A673 (cell line): ENCODE measurements around the gene CTNNA3. TPM values are rescaled to one million over a fixed set of nuclear protein-coding genes. Genes with fewer than 3 reads are reported as not detected.

Experiments
- BruUV-seq: library from RNA; stranded (reverse); fragments of 400-500 nt; replicated peaks from 2 replicates; lab custom pipeline; 2021; lab: Mats Ljungman, UMichigan
- CTCF ChIA-PET: fragments of 300-600 bp; sonication (Branson Sonifier 250); formaldehyde crosslinking; loops from one replicate; lab custom pipeline; 2022; ENCODE audit warnings: antibody characterized with exemption; lab: Charles Lee
- POLR2A ChIA-PET: fragments of 300-600 bp; sonication (Branson Sonifier 250); formaldehyde crosslinking; loops from one replicate; lab custom pipeline; 2022; ENCODE audit warnings: antibody characterized with exemption; ENCODE audit not compliant: low non-redundant PET; lab: Charles Lee
- DNase-seq: peaks from one replicate; pipeline ENCODE4 v3.0.0-alpha.2; 2015; ENCODE audit warnings: low spot score
- H3K27ac ChIP-seq: fragments of 200-600 bp; sonication (generic); 2 replicates; pipeline ENCODE4 v1.5.1; 2016; ENCODE audit warnings: mixed run types, low read depth, mild to moderate bottlenecking, mixed read lengths, antibody characterized with exemption, low read length; ENCODE audit not compliant: poor library complexity, severe bottlenecking
- H3K27me3 ChIP-seq: fragments of 200-600 bp; sonication (generic); replicated peaks from 2 replicates; pipeline ENCODE4 v1.6.1; 2017; ENCODE audit warnings: mixed run types, low read depth, mild to moderate bottlenecking, mixed read lengths, antibody characterized with exemption, low read length; ENCODE audit not compliant: insufficient read depth, poor library complexity
- H3K36me3 ChIP-seq: fragments of 200-600 bp; sonication (generic); 2 replicates; pipeline ENCODE4 v1.6.1; 2016; ENCODE audit warnings: mixed run types, mild to moderate bottlenecking, mixed read lengths, antibody characterized with exemption, low read length; ENCODE audit not compliant: insufficient read depth, poor library complexity, severe bottlenecking
- H3K4me1 ChIP-seq: fragments of 200-600 bp; sonication (generic); 2 replicates; pipeline ENCODE4 v1.6.1; 2017; ENCODE audit warnings: mixed run types, mild to moderate bottlenecking, mixed read lengths, antibody characterized with exemption, low read length; ENCODE audit not compliant: insufficient read depth, poor library complexity, severe bottlenecking
- H3K4me3 ChIP-seq: fragments of 200-600 bp; sonication (generic); 2 replicates; pipeline ENCODE4 v1.5.1; 2016; ENCODE audit warnings: low read depth, mixed run types, mild to moderate bottlenecking, mixed read lengths, low read length; ENCODE audit not compliant: poor library complexity, severe bottlenecking
- H3K9me3 ChIP-seq: fragments of 200-600 bp; sonication (generic); 2 replicates; pipeline ENCODE4 v1.6.1; 2016; ENCODE audit warnings: mixed run types, low read depth, mild to moderate bottlenecking, mixed read lengths, antibody characterized with exemption, low read length; ENCODE audit not compliant: poor library complexity, severe bottlenecking
- EZH2 ChIP-seq: fragments of 200-600 bp; sonication (generic); IDR thresholded peaks from 2 replicates; pipeline ENCODE4 v1.6.1; 2017; ENCODE audit warnings: borderline replicate concordance, low read depth, mild to moderate bottlenecking, mixed read lengths, antibody characterized with exemption, low read length; ENCODE audit not compliant: poor library complexity, severe bottlenecking
- intact Hi-C: fragments of 100-400 bp; cut with micrococcal nuclease; formaldehyde crosslinking; loops from one replicate; pipeline ENCODE4 v1.10.0; 2022; ENCODE audit not compliant: unreplicated experiment
- total RNA-seq: library from RNA; stranded (reverse); gene quantifications from 2 replicates; pipeline ENCODE4 v1.2.3, GENCODE V29; 2021
- TF ChIP-seq, protein P1 (sequence below): fragments of 300-800, 200-600 bp; sonication (generic); conservative IDR thresholded peaks from 2 replicates; pipeline ENCODE4 v1.5.1; 2017; ENCODE audit warnings: low read depth, mild to moderate bottlenecking, antibody characterized with exemption, low read length, moderate library complexity, mixed read lengths

CTNNA3 gene
- total RNA-seq, 1 experiment from 2014 or later, result not detected

DNA sequence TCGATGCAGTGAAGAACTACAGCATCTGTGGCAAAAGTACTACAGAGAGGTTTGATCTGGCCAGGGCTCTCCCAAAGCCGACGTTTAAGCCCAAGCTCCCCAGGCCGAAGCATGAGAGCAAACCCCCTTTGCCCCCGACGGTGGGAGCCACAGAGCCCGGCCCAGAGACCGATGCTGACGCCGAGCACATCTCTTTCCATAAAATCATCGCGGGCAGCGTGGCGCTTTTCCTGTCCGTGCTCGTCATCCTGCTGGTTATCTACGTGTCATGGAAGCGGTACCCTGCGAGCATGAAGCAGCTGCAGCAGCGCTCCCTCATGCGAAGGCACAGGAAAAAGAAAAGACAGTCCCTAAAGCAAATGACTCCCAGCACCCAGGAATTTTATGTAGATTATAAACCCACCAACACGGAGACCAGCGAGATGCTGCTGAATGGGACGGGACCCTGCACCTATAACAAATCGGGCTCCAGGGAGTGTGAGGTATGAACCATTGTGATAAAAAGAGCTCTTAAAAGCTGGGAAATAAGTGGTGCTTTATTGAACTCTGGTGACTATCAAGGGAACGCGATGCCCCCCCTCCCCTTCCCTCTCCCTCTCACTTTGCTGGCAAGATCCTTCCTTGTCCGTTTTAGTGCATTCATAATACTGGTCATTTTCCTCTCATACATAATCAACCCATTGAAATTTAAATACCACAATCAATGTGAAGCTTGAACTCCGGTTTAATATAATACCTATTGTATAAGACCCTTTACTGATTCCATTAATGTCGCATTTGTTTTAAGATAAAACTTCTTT, 767.8 kb downstream of the CTNNA3 start:
- intact Hi-C loops, result loop anchor here (5.0 kb wide), 1 partner anchor 854 kb away; no protein-coding TSS in a partner anchor
- H3K4me1 ChIP-seq, result no peaks in the 10 kb centered on the region
- no peak overlapping the region for H3K27ac ChIP-seq
- POLR2A ChIA-PET, result no interaction called here
- TF ChIP-seq EZH2, result no peak
- TF ChIP-seq, protein P1, sequence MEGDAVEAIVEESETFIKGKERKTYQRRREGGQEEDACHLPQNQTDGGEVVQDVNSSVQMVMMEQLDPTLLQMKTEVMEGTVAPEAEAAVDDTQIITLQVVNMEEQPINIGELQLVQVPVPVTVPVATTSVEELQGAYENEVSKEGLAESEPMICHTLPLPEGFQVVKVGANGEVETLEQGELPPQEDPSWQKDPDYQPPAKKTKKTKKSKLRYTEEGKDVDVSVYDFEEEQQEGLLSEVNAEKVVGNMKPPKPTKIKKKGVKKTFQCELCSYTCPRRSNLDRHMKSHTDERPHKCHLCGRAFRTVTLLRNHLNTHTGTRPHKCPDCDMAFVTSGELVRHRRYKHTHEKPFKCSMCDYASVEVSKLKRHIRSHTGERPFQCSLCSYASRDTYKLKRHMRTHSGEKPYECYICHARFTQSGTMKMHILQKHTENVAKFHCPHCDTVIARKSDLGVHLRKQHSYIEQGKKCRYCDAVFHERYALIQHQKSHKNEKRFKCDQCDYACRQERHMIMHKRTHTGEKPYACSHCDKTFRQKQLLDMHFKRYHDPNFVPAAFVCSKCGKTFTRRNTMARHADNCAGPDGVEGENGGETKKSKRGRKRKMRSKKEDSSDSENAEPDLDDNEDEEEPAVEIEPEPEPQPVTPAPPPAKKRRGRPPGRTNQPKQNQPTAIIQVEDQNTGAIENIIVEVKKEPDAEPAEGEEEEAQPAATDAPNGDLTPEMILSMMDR, result no peak
- CTCF ChIA-PET, result no interaction called here
- no peak for DNase-seq
- no peaks in the 10 kb centered on the region for H3K9me3 ChIP-seq
- peaks cover 62% of the 10 kb centered on the region for H3K27me3 ChIP-seq
- no peak overlapping the region for H3K4me3 ChIP-seq
- no TSS peak for BruUV-seq
- H3K36me3 ChIP-seq, result no peaks in the 10 kb centered on the region

DNA sequence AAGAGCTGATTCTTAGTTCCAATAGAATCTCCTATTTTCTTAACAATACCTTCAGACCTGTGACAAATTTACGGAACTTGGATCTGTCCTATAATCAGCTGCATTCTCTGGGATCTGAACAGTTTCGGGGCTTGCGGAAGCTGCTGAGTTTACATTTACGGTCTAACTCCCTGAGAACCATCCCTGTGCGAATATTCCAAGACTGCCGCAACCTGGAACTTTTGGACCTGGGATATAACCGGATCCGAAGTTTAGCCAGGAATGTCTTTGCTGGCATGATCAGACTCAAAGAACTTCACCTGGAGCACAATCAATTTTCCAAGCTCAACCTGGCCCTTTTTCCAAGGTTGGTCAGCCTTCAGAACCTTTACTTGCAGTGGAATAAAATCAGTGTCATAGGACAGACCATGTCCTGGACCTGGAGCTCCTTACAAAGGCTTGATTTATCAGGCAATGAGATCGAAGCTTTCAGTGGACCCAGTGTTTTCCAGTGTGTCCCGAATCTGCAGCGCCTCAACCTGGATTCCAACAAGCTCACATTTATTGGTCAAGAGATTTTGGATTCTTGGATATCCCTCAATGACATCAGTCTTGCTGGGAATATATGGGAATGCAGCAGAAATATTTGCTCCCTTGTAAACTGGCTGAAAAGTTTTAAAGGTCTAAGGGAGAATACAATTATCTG, 768.6 kb downstream of the CTNNA3 start:
- no peaks in the 10 kb centered on the region for H3K36me3 ChIP-seq
- H3K9me3 ChIP-seq, result no peaks in the 10 kb centered on the region
- no peak overlapping the region for H3K27ac ChIP-seq
- no peak for DNase-seq
- H3K4me1 ChIP-seq, result no peaks in the 10 kb centered on the region
- POLR2A ChIA-PET, result no interaction called here
- TF ChIP-seq EZH2, result no peak
- TF ChIP-seq, protein P1, result no peak
- peaks cover 62% of the 10 kb centered on the region for H3K27me3 ChIP-seq
- intact Hi-C loops, result loop anchor here (5.0 kb wide), 1 partner anchor 855 kb away; no protein-coding TSS in a partner anchor
- no TSS peak for BruUV-seq
- no peak overlapping the region for H3K4me3 ChIP-seq
- CTCF ChIA-PET, result no interaction called here

DNA sequence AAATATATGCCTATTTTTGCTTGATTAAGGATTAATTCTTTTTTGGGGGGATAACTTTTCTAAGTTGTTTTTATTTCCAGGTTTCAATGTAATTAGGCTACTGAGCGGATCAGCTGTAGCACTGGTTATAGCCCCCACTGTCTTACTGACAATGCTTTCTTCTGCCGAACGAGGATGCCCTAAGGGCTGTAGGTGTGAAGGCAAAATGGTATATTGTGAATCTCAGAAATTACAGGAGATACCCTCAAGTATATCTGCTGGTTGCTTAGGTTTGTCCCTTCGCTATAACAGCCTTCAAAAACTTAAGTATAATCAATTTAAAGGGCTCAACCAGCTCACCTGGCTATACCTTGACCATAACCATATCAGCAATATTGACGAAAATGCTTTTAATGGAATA, 769.2 kb downstream of the CTNNA3 start:
- no TSS peak for BruUV-seq
- intact Hi-C loops, result loop anchor here (5.0 kb wide), 1 partner anchor 855 kb away; no protein-coding TSS in a partner anchor
- TF ChIP-seq, protein P1, result no peak
- TF ChIP-seq EZH2, result no peak
- Histone ChIP-seq H3K27me3 (peaks cover 62% of the 10 kb centered on the region), H3K36me3 (no peaks in the 10 kb centered on the region), H3K27ac (no peak overlapping the region), H3K4me3 (no peak overlapping the region), H3K9me3 (no peaks in the 10 kb centered on the region), H3K4me1 (no peaks in the 10 kb centered on the region)
- ChIA-PET CTCF (no interaction called here), POLR2A (no interaction called here)
- DNase-seq, result no peak
